Muscle of arm (tissue), 12 donors: ENCODE data around the gene ELMO2. TPM values are rescaled to one million over a fixed set of nuclear protein-coding genes. Genes with fewer than 3 reads are reported as not detected.

ENCODE experiments used
- DNase-seq: peaks from one replicate; pipeline ENCODE4 v3.0.0-alpha.2; 2013
- polyA plus RNA-seq, 12 donors: library from polyadenylated mRNA; unstranded; fragments of 120-200 nt; gene quantifications; one replicate each; pipeline ENCODE4 v1.2.1, GENCODE V29; 2013; ENCODE audit not compliant: insufficient read length in 12 of 12

Gene ELMO2
- polyA plus RNA-seq, 12 donors: 38.0 to 66.0 (median 43.7) TPM; not detected in 1

GRCh38 chr20:46334303-46334904, 72.0 kb downstream of the ELMO2 start:
- no peak for DNase-seq

- DNase-seq: no peak
Measured at GRCh38 chr20:46333161-46333991, 73.0 kb downstream of the ELMO2 start.

GRCh38 chr20:46332373-46333160, 73.8 kb downstream of the ELMO2 start:
- DNase-seq: no peak

- DNase-seq: no peak
Measured at GRCh38 chr20:46331611-46332361, 74.6 kb downstream of the ELMO2 start.

GRCh38 chr20:46330831-46331371, 75.5 kb downstream of the ELMO2 start:
- no peak for DNase-seq

GRCh38 chr20:46330072-46330763, 76.2 kb downstream of the ELMO2 start:
- DNase-seq: no peak

- no peak for DNase-seq
Measured at GRCh38 chr20:46328200-46328882, 78.1 kb downstream of the ELMO2 start.

- DNase-seq: no peak
Measured at GRCh38 chr20:46327557-46327956, 78.9 kb downstream of the ELMO2 start.

- no peak for DNase-seq
Measured at GRCh38 chr20:46325789-46326188, 80.6 kb downstream of the ELMO2 start.

GRCh38 chr20:46324960-46325703, 81.3 kb downstream of the ELMO2 start:
- DNase-seq: no peak

GRCh38 chr20:46324379-46324778, 82.0 kb downstream of the ELMO2 start:
- no peak for DNase-seq

GRCh38 chr20:46323557-46323956, 82.9 kb downstream of the ELMO2 start:
- DNase-seq: no peak

GRCh38 chr20:46322641-46323040, 83.8 kb downstream of the ELMO2 start:
- no peak for DNase-seq

- no peak for DNase-seq
Measured at GRCh38 chr20:46317685-46318177, 88.7 kb downstream of the ELMO2 start.

GRCh38 chr20:46316984-46317684, 89.3 kb downstream of the ELMO2 start:
- DNase-seq: no peak
